Measurements from ENCODE around the gene DTNB.

The DTNB gene

DNA sequence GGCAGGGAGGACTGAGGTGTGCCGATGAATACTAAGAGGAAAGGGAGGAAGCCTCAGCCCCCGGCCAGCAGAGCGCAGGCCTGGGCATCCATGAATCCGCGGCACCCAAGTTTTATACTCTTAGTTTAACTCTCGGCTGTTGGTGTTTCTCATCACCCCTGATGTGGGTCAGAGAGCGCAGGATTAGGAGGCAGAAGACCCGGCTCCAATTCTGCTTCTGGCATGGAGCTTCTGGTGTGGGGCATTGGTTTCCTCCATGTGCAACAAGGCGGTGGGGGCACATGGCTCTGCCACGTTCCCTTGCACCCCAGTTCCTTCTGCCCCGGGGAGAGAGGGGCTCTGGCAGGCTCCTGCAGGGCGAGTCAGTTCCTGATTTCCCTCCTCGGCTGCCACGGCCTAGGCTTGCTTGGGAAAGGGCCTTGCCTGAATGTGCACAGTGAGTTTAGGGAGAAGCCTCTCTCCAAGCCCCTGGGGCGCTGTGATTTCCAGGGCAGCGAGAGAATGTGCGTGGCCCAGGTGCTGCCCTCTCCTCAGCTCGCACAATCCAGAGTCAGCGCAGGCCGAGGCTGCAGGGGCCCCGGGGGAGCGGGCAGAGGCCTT lies 295.5 kb downstream of the DTNB start:
- DNase-seq (ENCODE audit: low read depth, low spot score), result no peak
- peak overlapping the region; percentile 78 for H3K27ac ChIP-seq

DNA sequence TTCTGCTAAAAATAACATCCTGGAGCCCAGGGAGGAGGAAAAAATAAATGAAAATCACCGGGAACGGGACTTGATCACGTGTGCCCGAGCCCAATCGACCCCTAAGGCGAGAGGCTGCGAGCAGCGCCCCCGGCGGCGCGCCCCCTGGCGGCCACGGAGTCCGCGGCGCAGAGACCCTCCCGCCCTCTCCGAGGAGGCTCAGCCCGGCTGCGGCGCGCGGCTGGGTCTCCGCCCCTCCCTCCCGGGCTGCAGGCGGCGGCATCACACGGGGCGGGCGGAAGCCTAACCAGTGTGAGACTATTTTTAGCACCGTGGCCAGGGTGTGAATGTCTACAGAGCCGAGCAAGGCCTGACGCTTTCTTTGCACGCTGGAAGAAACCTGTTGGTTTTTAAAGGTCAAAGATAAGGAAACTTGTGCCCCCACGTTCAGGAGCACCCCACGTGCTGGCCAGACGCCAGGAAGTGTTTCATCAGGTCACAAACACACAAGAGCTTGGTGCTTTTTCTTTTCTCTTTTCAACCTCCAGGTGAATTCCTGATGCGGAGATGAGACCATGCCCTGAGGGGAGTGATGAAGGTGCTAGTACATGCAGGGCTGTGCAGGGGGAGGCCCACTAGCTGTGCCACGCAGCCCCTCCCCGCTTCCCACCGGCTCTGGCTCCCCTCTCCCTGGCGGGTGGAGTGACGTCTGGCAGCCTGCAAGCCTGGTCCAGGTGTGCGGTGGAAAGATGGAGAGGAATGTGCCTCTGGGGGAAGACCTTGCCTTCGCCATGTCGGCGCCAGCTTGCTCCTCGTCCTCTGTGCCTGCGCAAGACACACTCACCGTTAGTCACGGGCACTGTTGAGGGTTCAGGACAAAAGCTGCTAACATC lies 296.4 kb downstream of the DTNB start:
- DNase-seq (ENCODE audit: low read depth, low spot score), result peak; percentile 54
- H3K27ac ChIP-seq, result peak overlapping the region; percentile 78

DNA sequence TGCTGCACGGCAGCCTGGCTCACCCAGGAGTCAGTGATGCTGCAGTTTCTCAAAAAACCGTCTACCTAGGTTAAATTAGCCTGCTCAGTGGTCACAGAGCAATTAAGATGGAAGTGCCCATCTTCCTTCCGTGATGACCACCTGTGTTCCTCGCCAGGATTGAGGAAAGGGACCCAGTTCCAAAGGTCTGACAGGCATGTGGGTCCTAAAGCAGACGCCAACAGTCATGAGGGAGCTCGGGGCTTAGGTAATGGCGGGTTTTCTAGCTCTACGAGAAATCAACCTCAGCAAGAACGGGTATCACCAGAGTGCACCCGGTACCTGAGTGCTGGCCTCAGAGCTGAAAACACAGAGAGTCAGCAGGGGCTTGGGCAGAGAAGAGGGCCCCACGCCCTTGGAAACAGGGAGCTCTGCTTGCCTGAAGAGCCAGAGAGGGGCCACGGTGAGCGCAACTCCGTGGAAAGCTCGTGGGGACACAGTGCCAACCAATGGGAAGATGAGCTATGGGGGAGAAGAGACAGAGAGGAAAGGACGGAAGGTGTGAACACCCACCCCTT lies 297.3 kb downstream of the DTNB start:
- no peak for DNase-seq (ENCODE audit: low read depth, low spot score)
- peak overlapping the region; percentile 78 for H3K27ac ChIP-seq

DNA sequence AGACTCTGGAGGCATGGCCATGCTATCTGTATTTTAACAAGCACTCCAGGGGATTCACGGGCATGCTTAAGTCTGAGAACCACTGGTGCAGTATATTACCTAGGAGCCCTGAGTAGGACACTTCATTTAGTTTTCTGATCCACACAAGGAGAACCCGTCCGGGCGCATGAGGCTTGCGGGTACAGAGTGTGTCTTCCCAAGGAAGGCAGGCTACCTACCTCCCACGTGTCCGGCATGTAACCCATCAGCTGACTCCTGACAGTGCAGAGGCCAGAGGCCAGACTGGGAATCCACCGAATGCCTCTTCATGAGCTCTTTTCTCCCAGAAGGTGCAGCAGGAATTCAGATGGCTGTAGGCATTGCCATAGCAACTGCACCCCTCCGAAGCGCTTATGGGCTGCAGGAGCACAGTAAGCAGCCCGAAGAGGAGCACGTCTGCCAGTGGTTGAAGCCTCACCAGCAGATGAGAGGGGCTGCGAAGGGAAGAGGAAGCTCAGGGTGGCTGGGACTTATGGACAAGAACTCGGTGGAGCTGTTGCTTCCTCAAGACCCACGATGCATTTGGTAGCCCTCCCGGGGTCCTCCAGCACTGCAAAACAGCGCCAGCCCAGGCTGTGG lies 297.9 kb downstream of the DTNB start:
- H3K27ac ChIP-seq, result no peak overlapping the region
- no peak for DNase-seq (ENCODE audit: low read depth, low spot score)

DNA sequence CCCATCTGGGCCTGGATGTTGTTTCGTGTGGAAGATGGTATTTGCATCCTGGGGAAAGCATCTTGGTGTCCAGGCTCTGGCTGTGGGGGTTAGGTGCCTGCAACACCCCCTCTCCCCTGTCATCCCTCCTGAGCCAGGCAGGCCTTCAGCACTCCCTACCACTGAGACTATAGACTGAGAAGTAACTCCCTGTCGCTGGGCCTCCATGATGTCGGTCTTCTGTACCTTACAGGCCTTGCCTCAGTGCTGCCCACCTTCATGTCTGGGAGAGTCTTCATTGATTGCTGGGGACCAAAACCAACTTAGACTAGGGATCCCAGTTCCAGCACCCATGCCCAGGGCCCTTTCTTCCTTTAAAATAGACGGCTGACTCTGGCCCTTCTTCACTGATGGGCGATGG lies 298.6 kb downstream of the DTNB start:
- H3K27ac ChIP-seq, result no peak overlapping the region
- no peak for DNase-seq (ENCODE audit: low read depth, low spot score)

DNA sequence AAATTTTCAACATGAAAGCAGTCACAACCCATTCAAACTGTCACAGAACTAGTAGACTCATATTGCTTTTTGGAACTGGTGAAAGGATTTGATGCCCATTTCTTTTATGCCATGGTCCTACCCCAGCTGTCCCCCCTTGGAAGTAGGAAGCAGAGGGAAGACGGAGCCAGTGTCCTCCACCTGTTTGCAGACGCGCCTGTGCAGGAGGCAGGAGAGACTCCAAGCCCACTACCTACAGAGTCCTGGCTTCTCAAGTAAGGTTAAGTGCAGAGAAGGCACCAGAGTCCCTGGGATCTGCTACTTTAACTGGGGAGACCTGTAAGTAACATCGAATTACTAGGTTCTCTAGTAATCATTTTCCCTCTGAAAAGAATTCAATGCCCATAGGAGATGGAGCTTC lies 299.0 kb downstream of the DTNB start:
- DNase-seq (ENCODE audit: low read depth, low spot score), result no peak
- no peak overlapping the region for H3K27ac ChIP-seq

DNA sequence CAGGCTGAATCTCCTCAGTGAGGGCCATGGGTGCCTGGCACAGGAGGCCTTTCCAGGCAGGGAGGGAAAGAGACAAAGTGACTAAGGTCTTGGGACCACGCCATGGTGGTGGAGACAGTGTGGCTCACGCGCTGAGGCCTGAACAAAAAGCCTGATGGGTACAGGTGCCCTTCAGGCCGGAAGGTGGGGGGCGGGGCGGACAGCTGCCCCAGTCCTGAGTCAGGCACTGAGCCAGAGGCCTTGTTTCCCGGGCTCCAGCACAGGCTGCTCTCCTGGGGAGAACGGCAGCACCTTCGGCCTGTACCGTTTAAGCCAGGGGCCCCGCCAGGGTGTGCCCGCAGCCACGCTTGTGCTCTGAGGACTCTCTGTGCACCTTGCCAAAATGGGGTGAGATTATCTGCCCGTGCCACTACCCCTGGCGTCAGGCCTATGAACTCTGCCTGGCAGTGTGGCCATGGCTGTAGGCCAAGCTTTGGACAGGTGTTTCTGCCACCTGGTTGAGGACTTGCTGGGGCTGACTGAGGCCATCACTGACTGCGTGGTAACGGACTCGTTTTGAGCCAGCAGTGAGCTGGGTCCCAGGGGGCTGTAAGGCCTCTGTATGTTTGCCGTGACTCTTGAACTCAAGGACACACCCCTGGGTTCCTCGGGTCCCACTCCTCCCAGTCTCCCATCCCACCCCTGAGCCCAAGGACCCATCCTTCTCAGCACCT lies 300.0 kb downstream of the DTNB start:
- no peak for DNase-seq (ENCODE audit: low read depth, low spot score)
- peak overlapping the region; percentile 5 for H3K27ac ChIP-seq

DNA sequence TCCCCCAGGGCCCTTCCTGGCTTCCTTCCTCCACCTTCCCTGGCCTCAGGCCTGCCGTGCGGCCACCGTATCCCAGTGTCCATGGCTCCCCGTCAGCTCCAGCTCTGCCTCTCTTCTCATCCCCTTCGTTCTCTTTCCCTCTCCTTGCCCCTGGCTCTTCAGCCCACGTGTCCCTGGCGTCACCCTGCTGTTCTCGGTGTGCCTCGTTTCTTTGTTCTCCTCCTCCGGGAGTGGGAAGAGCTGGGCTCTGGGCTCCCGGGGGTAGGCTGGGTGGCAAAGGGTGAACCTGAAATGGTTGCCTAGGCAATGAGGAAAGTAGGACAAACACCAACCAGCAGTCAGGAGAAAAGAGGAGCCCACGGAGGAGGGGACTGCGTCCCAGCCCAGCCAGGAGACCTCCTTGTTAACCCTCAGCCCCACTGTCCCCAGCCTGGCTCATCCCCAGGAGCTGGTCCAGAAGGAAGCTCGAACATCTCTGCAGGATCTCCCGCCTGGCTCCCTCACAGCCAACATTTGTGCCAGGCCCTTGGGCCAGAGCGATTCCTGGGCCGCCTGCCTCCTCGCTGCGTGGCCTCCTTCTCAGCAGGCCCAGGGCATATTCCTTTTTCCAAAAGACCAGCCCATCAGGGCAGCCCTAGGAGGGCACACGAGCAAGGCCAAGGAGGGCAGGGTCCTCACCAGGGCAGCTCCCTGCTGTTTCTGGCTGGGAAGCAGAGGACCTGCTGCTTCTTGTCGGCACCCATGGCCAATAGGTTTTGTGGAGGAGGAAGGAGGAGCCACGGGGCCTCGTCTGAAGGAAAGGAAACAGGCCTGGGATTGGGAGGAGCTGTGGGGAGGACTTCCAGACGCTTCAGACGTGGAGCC lies 300.7 kb downstream of the DTNB start:
- peak overlapping the region; percentile 5 for H3K27ac ChIP-seq
- no peak for DNase-seq (ENCODE audit: low read depth, low spot score)

DNA sequence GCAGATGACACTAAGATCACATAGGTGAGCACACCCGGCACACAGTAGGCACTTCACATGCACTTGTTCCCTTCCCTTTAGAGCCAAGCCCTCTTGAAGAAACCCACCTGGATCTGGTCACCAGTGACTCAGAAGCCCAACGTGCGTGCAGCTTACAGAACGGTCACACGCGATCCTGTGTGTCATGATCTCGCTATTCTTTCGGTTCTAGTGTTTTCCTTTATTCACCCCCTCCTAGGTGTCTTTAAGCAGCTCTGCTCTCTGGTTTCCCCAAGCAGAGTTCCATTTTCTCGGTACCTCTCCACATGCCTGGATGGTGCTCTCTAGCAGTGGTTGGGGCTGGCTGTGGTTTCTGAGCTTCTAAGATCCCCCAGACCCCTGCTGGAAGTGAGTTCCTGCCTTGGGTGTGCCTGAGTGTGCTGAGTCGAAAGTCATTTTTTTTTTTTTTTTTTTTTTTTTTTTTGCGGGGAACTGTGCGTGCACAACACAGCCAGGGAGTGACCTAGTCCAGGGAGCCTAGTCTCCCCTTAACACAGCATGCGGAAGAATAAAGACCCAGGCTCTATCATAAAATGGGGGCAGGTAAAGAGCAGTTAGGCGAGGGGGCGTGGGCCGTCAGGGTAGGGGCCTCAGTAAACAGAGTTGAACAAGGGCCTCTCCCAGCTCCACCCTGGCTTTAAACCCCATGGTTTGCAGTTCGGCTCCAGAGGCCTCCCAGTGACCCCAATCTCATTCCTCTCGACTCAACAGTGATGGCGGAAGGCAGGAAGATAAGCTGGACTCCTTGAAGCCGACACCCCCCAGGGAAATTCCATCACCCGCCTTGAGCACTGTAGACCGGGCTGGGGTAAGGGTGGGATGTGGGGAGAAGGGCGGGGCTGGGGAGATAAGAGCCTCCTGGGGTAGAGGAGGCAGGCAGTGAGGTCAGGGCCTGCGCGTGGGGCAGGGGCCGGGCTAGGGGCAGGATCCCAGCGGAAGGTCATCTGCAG lies 301.8 kb downstream of the DTNB start:
- no peak for DNase-seq (ENCODE audit: low read depth, low spot score)

DNA sequence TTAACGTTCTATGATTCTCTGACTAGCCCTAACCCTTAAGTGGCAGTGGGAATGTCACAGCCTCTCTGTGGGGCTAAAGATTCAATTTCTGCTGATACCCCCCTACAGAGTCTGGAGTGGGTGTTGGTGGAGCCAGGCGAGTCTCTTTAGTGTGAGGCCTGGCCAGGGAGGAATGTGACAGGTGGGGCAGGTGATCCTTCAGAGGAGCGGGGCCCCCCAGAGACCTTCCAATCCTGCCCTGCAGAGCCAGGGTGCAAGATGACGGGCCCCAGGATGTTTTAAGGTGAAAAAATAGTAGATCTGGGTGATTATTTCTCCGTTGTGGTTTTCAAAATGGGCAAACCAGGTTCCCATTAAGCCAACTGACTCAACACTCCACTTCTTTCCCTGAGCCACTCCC lies 303.5 kb downstream of the DTNB start:
- DNase-seq (ENCODE audit: low read depth, low spot score), result no peak
- H3K27ac ChIP-seq, result no peak overlapping the region

More for the DNA sequence above, 301.8 kb downstream of the DTNB start:
- H3K27ac ChIP-seq, result no peak overlapping the region

DNA sequence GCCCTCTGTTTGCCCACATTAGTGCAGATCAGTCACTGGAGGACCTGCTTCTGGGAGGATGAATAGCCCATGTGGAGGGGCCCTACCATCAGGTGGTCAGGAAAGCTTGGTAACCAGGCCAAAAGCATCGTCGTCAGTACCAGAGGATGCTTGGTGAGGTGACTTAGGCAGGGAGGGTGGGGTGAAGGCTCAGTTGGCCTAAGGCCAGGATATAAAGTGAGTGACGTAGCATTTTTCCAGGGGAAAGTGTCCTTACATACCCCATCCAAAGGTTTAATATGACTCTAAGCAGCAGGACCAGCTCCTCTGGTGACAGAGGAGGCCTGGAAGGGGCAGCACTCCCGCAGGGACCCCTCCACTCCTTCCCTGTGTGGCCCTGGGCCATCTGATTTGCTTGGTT lies 303.9 kb downstream of the DTNB start:
- H3K27ac ChIP-seq, result no peak overlapping the region
- no peak for DNase-seq (ENCODE audit: low read depth, low spot score)

DNA sequence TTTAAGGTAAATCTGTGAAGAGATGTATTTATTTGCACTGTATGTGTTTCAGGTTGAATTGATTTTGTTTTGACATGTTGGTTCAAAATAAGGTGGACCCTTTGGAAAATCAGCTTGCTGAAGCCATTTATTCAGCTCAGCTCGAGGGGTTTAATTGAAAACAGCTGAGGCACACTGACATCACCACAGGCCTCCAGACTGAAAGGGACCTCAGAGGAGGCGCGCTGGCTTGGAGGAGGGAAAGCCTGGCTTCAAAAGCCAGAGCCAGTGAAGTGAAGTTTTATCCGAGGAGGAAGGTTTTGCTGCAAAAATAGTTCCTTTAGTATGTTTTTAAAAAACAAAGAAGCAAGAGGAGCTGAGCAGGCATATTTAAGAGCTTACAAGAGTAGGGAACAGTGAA lies 304.7 kb downstream of the DTNB start:
- no peak for DNase-seq (ENCODE audit: low read depth, low spot score)
- no peak overlapping the region for H3K27ac ChIP-seq

DNA sequence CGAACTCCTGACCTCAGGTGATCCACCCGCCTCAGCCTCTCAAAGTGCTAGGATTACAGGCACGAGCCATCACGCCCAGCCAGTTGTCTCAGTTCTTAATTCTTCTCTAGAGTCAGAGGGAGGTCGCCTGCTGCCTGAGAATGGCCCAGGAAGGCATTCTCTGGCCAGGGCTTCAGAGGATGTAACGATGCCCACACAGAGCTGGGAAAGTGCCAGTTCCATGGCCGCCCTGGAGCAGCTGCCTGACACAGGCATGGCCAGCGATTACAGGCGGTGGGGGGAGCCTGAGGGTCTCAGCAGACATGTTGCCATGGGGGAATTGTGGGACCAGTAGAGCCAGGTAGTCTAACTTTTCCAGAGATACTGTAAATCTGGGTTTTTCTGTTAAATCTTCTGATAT lies 306.1 kb downstream of the DTNB start:
- DNase-seq (ENCODE audit: low read depth, low spot score), result no peak
- H3K27ac ChIP-seq, result no peak overlapping the region

DNA sequence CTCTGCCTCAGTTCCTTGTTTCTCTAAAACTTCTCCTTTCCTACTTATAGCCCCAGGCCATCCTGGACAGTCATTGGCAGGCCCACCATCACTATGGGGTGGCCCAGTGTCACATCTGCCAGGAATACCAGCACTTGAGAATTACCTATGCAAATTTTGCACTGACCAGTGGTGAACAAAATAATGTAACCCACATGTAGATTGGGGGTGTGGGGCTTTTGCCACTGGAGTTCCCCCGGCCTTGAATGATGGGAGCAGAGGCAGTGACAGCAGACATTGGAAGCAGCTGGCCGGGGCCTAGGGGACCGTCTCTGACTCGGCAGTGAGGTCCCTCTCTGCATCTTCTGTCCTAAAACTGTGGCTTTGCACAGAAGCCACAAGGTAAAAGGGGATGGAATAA lies 306.7 kb downstream of the DTNB start:
- no peak for DNase-seq (ENCODE audit: low read depth, low spot score)

DNA sequence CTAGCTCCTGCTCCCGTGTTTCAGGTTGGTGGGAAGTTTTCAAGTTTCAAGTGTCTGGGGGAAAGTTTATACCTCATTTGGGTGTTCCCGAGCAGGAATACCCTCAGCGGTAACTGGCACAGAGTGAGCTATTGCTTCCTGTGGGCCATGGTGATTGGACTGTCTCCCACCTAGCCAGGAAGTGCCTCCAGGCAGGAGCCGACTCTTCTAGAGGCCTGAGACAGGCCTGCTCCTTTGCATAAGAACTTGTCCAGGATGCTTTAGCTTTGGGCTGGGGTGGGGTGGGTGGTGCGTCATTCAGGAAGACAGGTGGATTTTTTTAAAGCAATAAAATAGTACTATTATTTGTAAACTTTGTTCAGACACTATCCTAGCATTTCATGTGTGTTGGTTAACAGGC lies 308.1 kb downstream of the DTNB start:
- peak overlapping the region; percentile 52 for H3K27ac ChIP-seq

More for the DNA sequence above, 306.7 kb downstream of the DTNB start:
- no peak overlapping the region for H3K27ac ChIP-seq

DNA sequence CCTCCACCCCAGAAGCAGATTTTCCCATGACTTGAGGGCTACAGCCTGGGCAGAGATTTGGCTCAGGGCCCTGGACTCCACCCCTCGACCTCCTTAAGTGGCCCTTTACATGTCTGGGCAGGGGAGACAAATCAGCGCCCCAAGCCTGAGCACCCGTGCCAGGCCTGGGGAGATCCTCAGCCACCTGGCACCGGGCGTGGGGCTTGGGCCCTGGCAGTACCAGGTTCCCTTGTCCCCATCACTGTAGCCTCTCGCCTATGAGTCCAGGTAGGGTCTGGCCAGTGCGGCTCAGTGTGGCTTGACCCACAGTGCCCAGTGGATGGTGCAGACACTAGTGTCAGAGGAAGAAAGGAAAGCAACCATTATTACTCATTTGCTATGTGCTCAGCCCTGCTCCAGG lies 309.6 kb downstream of the DTNB start:
- no peak overlapping the region for H3K27ac ChIP-seq
- DNase-seq (ENCODE audit: low read depth, low spot score), result no peak

More for the DNA sequence above, 308.1 kb downstream of the DTNB start:
- no peak for DNase-seq (ENCODE audit: low read depth, low spot score)

DNA sequence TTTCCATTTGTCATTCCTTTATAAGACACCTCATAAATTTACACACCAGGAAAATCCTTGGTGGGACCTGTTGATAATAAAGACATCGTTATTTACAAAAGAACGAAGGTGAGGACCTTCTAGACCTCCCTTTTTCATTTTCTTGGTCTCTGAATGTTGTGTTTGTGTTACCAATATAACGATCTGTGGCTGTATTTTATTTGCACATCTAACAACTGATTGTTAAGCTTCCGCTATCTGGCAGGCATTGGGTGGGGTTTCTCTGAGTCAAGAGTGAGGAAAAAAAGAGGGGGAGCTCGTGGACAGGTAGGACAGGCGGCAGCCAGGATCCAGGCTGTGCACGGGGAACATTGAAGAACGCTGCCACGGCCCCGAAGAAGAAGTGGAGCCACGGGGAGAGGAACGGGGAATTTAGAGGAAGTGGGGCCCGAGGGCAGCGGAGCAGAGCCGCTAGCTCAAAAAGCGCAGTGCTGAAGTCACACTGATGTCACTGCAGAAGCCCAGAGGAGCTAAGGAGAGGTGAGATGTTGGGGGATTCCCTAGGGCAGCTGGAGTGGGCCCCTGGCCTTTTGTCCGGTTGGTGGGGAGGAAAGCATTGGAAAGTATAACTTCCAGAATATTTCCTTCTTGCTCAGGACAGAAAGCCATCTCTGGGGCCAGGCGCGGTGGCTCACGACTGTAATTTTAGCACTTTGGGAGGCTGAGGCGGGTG lies 310.8 kb downstream of the DTNB start:
- H3K27ac ChIP-seq, result peak overlapping the region; percentile 17
- DNase-seq (ENCODE audit: low read depth, low spot score), result no peak

DNA sequence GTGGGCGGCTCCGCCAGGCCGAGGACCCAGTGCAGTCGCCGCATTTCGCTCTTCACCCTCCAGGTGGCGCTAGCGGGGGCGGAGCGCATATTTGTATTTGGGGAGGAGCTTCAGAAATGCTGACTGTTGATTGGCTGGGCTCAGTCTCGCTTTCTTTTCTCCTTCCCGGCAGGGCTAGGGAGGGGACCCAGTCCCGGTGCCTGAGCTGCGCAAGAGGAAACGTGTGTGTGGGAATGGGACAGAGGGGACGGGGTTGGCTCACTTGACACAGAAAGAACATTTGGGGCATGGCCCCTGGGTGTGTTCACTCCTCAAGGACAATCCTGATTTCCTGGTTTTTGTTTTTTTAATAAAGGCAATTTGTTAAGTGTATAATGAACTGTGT lies 311.3 kb downstream of the DTNB start:
- peak; percentile 43 for DNase-seq (ENCODE audit: low read depth, low spot score)
- peak overlapping the region; percentile 17 for H3K27ac ChIP-seq

Measured in epithelial cell of prostate (primary cell).